MV-4-11 (cell line): ENCODE data around the gene KIF2C.
"Not testable (repeated sequence)": the region's sequence is repeated elsewhere in the genome, so short reads cannot be mapped to it uniquely, and the experiment has no call there.

Source experiments
- DNase-seq: peaks from one replicate; lab custom pipeline; 2025; lab: John Stamatoyannopoulos, UW

KIF2C gene

GRCh38 chr1:44739307-44740178 is at the start of gene KIF2C:
Gene KIF2C, plus strand, starts transcription at chr1:44739837. Its CDS starts 96 bp downstream, at chr1:44739933.
- peak; percentile 98 for DNase-seq

- DNase-seq = peak; percentile 44
Observed at GRCh38 chr1:44693159-44693558, 46.5 kb upstream of the KIF2C start.

GRCh38 chr1:44693900-44694299 is 45.7 kb upstream of the KIF2C start:
- DNase-seq = no peak

- no peak for DNase-seq
Observed at GRCh38 chr1:44694863-44695478, 44.7 kb upstream of the KIF2C start.

- DNase-seq = no peak
Observed at GRCh38 chr1:44695671-44696070, 44.0 kb upstream of the KIF2C start.

GRCh38 chr1:44696101-44696500 is 43.5 kb upstream of the KIF2C start:
- DNase-seq = no peak

GRCh38 chr1:44696789-44697345 is 42.8 kb upstream of the KIF2C start:
- DNase-seq = peak; percentile 74

- DNase-seq = peak; percentile 95
Observed at GRCh38 chr1:44698138-44698537, 41.5 kb upstream of the KIF2C start.

- not testable (repeated sequence) for DNase-seq
Observed at GRCh38 chr1:44699375-44699774, 40.3 kb upstream of the KIF2C start.

GRCh38 chr1:44700573-44700972 is 39.1 kb upstream of the KIF2C start:
- DNase-seq = no peak

- no peak for DNase-seq
Observed at GRCh38 chr1:44701141-44701573, 38.5 kb upstream of the KIF2C start.

- no peak for DNase-seq
Observed at GRCh38 chr1:44705470-44705869, 34.2 kb upstream of the KIF2C start.

GRCh38 chr1:44705938-44706337 is 33.7 kb upstream of the KIF2C start:
- DNase-seq = no peak

GRCh38 chr1:44707112-44707881 is 32.3 kb upstream of the KIF2C start:
- DNase-seq = no peak

- DNase-seq = peak; percentile 73
Observed at GRCh38 chr1:44707959-44708831, 31.4 kb upstream of the KIF2C start.

- DNase-seq = peak; percentile 13
Observed at GRCh38 chr1:44713321-44713781, 26.3 kb upstream of the KIF2C start.

GRCh38 chr1:44714532-44714931 is 25.1 kb upstream of the KIF2C start:
- no peak for DNase-seq

GRCh38 chr1:44714944-44715571 is 24.6 kb upstream of the KIF2C start:
- peak; percentile 86 for DNase-seq

GRCh38 chr1:44717156-44717555 is 22.5 kb upstream of the KIF2C start:
- DNase-seq = no peak

- DNase-seq = no peak
Observed at GRCh38 chr1:44717653-44718052, 22.0 kb upstream of the KIF2C start.

GRCh38 chr1:44718091-44718490 is 21.5 kb upstream of the KIF2C start:
- DNase-seq = no peak
